Progenitor cell of endocrine pancreas (in vitro differentiated cells): ENCODE results near the gene TECPR2. TPM values are rescaled to one million over a fixed set of nuclear protein-coding genes. Genes with fewer than 3 reads are reported as not detected.

ENCODE experiments used
- DNase-seq: peaks from one replicate; pipeline ENCODE4 v3.0.0; 2021; ENCODE audit warnings: low spot score; ENCODE audit not compliant: unreplicated experiment
- H3K27ac Mint-ChIP-seq: 2 replicates; pipeline ENCODE4 v1.8.0; 2021; ENCODE audit warnings: mild to moderate bottlenecking, moderate library complexity, mixed read lengths
- H3K27me3 Mint-ChIP-seq: 2 replicates; pipeline ENCODE4 v1.8.0; 2021; ENCODE audit warnings: mixed read lengths
- H3K36me3 Mint-ChIP-seq: 2 replicates; pipeline ENCODE4 v1.8.0; 2022; ENCODE audit warnings: mixed read lengths; ENCODE audit not compliant: insufficient read depth
- H3K4me1 Mint-ChIP-seq: 2 replicates; pipeline ENCODE4 v1.8.0; 2021; ENCODE audit warnings: low read depth, mixed read lengths
- H3K4me3 Mint-ChIP-seq: 2 replicates; pipeline ENCODE4 v1.8.0; 2021; ENCODE audit warnings: low read depth, mild to moderate bottlenecking, moderate library complexity, mixed read lengths
- H3K9me3 Mint-ChIP-seq: 2 replicates; pipeline ENCODE4 v1.8.0; 2021; ENCODE audit warnings: low read depth, mixed read lengths
- CTCF ChIP-seq: fragments of 200-600 bp; sonication (generic); IDR thresholded peaks from one replicate; pipeline ENCODE4 v1.5.0; 2021; ENCODE audit warnings: antibody characterized with exemption, mild to moderate bottlenecking; ENCODE audit not compliant: unreplicated experiment
- total RNA-seq: library from RNA; stranded (reverse); gene quantifications from 2 replicates; pipeline ENCODE4 v1.2.1, GENCODE V29; 2021

TECPR2 gene
- total RNA-seq, 1 donor from 2014 or later, result 34.2 TPM

GRCh38 chr14:102505000-102505619 lies 142.4 kb downstream of the TECPR2 start:
- Mint-ChIP-seq H3K27me3 (no peaks in the 10 kb centered on the region), H3K27ac (no peak overlapping the region), H3K4me1 (peaks cover 10% of the 10 kb centered on the region), H3K4me3 (no peak overlapping the region), H3K36me3 (peaks cover 4% of the 10 kb centered on the region), H3K9me3 (no peaks in the 10 kb centered on the region)
- no peak for TF ChIP-seq CTCF
- DNase-seq, result no peak

- Mint-ChIP-seq H3K27me3 (no peaks in the 10 kb centered on the region), H3K36me3 (peaks cover 4% of the 10 kb centered on the region), H3K9me3 (no peaks in the 10 kb centered on the region), H3K4me3 (no peak overlapping the region), H3K4me1 (peaks cover 14% of the 10 kb centered on the region), H3K27ac (no peak overlapping the region)
- DNase-seq, result no peak
- no peak for TF ChIP-seq CTCF
These were observed 143.3 kb downstream of the TECPR2 start for GRCh38 chr14:102505775-102506625.

- no peak for TF ChIP-seq CTCF
- Mint-ChIP-seq H3K27me3 (no peaks in the 10 kb centered on the region), H3K9me3 (no peaks in the 10 kb centered on the region), H3K4me1 (peaks cover 14% of the 10 kb centered on the region), H3K36me3 (peaks cover 4% of the 10 kb centered on the region), H3K4me3 (no peak overlapping the region), H3K27ac (no peak overlapping the region)
- no peak for DNase-seq
These were observed 143.8 kb downstream of the TECPR2 start for GRCh38 chr14:102506626-102506925.

- peaks cover 4% of the 10 kb centered on the region for H3K36me3 Mint-ChIP-seq
- H3K27me3 Mint-ChIP-seq, result no peaks in the 10 kb centered on the region
- peaks cover 15% of the 10 kb centered on the region for H3K4me1 Mint-ChIP-seq
- H3K27ac Mint-ChIP-seq, result no peak overlapping the region
- no peak overlapping the region for H3K4me3 Mint-ChIP-seq
- no peak for DNase-seq
- TF ChIP-seq CTCF, result no peak
- H3K9me3 Mint-ChIP-seq, result no peaks in the 10 kb centered on the region
These were observed 144.5 kb downstream of the TECPR2 start for GRCh38 chr14:102507081-102507856.

GRCh38 chr14:102507857-102508312 lies 145.1 kb downstream of the TECPR2 start:
- H3K27me3 Mint-ChIP-seq, result no peaks in the 10 kb centered on the region
- peak overlapping the region; percentile 95 for H3K27ac Mint-ChIP-seq
- peaks cover 4% of the 10 kb centered on the region for H3K36me3 Mint-ChIP-seq
- H3K9me3 Mint-ChIP-seq, result no peaks in the 10 kb centered on the region
- H3K4me1 Mint-ChIP-seq, result peaks cover 15% of the 10 kb centered on the region
- DNase-seq, result no peak
- H3K4me3 Mint-ChIP-seq, result peak overlapping the region; percentile 76
- peak; percentile 27 for TF ChIP-seq CTCF
